HG03196 (cell line): ENCODE results near the gene TTYH2.
"Not testable (repeated sequence)": the region's sequence is repeated elsewhere in the genome, so short reads cannot be mapped to it uniquely, and the experiment has no call there.

ENCODE experiments used
- ATAC-seq: cut with Tn5 transposase; IDR thresholded peaks from one replicate; pipeline ENCODE4 v1.9.1; 2021; ENCODE audit not compliant: unreplicated experiment

TTYH2 gene

DNA sequence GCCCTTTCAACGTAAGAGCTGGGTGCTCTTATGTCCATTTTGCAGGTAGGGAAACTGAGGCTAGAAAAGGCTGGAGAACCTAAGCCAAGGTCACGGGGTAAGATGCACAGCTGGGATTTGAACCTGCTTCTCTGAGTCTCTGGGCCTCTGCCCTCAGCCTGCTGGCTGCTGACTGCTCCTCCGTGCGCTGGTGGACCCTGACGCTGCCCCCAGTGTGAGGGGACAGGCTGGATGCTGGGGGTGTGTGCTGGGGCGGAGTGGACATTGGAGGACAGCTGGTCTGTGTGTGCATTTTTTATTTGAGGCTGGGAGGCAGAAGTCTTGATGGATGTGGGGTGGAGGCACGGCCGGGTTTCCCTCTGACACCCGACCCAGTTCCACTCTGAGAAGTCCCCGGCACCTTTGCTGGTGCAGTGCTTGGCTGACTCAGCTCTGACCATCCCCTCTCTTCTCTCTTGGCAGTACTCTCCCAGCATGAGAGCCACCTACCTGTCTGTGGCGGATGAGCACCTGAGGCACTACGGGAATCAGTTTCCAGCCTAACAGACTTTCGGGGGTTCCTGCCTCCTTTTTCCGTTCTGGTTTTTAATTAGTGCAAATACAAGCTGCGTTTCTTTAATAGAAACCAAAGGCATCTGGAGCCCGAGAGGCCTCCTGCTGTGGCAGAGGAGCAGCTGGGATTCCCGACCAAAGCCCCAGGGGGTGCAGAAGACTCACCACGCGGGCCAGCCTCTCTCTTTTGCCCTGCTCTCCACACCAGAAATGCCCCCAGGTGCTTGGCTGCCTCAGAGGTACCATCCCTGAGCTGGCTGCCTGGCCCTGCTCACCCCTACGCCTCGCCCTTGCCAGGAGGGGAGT lies 46.5 kb downstream of the TTYH2 start:
- no peak for ATAC-seq

DNA sequence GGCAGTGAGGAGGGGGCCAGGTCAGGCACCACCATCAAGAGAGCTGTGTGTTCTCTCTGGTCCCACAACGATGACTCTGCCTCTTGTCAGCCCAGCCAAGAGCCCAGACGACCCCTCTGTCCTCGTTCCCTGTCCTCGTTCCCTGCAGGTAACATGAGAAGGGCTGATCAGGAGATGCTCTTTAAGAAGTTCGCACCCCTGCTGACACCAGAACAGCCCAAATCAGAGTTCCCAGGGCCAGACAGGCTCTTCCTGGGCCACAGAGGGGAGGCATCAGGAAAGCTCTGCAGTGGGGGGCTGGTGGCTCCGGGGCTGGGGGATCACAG lies 47.1 kb downstream of the TTYH2 start:
- ATAC-seq = no peak

DNA sequence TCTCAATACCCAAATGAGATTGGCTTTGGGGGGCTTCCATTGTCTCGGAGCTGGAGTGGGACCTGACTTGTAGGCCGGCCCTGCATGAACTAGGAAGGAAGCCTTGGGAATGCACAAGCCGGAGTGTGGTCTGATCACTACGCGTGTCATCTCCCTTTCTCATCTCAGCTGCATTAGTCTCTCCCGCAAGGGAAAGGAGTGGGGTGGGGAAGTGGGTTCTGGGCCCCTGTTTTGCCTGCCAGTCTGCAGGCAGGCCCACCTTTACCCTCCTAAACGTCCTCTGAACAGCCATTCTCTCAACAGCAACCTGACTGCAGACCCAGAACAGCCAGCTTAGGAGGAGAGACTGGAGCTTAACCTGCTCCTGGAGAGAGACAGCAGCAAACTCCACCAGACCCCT lies 49.2 kb downstream of the TTYH2 start:
- no peak for ATAC-seq

DNA sequence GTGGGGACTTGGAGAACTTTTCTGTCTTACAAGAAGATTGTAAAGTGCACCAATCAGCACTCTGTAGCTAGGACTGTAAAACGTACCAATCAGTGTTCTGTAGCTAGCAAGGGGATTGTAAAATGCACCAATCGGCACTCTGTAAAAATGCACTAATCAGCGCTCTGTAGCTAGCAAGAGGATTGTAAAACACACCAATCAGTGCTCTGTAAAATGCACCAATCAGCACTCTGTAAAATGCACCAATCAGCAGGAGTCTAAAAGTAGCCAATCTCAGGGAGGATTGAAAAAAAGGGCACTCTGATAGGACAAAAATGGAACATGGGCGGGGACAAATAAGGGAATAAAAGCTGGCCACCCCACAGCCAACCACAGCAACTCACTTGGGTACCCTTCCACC lies 53.7 kb downstream of the TTYH2 start:
- ATAC-seq = not testable (repeated sequence)

DNA sequence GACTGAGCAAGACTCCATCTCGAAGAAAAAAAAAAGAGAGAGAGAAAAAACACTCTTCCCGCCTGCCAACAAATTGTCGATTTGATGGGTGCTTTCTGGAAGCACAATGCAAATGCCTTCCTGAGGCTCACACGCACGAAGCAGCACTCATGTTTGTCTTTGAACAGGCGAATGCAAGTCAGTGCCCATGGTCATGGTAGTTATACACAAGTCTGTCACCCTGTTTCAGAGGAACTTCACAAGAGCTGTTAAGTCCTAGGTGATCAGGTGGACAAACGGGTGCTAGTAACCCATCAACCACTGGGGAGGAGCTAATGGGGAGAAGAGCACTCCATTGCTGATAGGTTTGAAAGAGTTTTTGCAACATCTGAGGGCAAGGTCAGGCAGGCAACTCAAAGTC lies 54.2 kb downstream of the TTYH2 start:
- no peak for ATAC-seq

DNA sequence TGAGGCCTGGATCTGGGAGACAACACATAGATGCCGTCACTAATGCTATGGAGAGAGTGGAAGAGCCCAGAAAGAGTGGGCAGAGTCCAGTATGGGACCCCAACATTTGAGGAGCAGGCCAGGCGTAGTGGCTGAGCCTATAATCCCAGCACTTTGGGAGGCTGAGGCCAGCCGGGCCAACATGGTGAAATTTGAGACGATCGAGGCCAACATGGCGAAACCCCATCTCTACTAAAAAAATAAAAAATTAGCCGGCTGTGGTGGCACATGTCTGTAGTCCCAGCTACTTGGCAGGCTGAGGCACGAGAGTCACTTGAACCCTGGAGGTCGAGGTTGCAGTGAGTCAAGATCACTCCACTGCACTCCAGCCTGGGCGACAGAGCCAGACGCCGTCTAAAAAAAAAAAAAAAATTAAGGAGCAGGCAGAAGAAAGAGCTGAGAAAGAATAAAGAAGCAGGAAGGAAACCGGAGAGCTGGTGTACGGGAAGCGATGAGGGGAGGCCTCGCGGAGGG lies 54.7 kb downstream of the TTYH2 start:
- ATAC-seq = no peak

DNA sequence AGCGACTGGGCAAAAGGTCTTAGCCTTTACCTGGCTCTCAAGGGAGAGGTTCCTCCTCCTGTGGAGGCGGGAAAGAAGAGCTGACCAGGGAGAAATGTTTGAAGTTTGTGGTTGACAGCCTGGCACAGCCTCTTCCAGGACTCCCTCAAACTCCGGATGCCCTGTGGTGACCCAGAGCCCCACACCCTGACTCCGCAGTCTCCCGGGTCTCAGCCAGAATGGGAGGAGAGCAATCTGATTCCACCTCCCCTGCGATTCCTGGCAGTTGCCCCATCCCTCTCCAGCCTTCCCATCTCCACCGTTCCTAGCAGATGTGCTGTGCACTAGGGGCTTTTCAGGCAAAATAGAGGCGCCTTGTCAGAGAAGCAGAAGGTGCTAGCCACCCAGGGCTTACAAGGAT lies 55.2 kb downstream of the TTYH2 start:
- ATAC-seq = no peak

DNA sequence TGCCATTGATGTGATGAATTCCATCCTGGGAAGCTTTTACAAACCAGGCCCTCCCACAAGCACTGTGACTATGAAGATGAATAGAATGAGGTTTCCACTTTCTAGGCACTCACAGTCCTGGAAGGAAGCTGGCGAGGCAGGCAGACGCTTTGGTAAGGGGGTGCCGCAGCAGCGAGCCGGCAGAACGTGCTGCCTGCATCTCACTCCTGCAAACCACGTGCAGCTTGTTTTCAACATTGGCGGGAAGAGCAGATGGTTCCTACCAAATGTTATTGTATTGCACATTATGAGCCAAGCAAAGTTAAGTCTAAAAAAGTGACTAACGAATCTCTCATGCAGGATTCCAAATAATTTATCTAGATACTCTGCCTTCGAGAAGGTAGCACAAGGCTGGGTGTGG lies 57.0 kb downstream of the TTYH2 start:
- no peak for ATAC-seq

DNA sequence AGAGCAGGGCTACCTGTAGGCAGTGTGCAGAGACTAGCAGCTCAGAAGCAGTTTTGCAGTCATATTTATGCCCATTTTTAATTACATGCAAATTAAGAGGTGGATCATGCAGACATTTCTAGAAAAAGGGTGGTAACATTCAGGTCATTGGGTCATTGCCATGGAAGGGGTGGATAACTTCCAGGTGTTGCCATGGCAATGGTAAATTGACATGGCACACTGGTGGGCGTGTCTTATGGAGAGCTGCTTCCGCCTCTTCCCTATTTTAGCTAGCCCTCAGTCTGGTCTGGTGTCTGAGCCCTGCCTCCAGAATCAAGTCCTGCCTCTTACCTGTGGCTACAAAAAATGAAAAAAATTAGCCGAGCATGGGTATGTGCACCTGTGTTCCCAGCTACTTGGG lies 57.9 kb downstream of the TTYH2 start:
- no peak for ATAC-seq

DNA sequence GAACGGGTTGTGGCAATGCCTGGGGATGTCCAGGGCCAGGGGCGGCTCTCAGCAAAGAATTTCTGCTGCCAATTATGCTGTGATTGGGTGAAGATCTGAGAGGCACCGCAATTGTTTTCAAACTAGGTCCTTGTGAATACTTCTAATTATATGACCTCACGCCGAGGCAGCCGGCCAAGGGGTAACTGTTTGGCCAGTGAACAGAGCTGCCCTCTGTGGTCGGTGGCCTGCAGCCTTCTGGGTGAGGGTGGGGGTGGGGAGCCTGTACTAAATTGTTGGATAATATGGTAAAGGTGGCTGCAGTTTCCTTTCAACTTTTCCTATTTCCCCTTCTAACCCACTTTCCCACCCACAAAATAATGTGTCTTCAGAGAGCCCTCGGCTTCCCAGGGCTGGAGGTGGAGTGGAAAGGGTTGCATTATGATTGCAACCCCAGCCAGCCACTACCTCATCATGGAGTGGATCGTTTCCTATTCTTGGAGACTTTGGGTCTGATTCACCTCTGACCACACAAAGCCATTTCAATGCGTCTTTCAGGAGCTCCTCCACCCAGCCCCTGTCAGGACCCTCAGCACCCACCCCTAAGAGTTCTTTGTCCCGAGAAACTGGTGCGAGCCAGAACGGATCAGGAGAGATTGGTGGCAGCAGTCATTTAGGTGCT lies 58.7 kb downstream of the TTYH2 start:
- ATAC-seq = no peak

DNA sequence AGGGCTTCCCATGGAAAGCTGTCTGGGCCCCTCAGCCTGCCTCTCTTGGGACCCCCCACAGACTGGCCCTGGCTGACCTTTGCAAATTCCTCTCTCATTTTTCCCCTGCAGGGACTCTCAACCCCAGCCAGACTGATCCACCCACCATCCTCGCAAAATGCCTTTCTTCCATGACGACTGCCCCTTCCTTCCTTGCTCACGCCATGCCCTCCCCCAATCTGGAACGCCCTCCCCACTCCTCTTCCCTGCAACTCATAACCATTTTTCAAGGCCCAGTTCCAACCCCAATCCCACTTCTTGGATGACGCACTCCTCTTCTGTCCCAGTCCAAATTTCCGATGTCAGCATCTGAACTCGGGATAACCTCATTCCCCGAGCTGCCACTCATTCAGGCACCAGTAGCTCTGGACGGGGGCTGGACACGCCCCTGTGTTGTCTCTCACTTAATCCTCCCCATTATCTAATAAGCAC lies 59.4 kb downstream of the TTYH2 start:
- no peak for ATAC-seq

DNA sequence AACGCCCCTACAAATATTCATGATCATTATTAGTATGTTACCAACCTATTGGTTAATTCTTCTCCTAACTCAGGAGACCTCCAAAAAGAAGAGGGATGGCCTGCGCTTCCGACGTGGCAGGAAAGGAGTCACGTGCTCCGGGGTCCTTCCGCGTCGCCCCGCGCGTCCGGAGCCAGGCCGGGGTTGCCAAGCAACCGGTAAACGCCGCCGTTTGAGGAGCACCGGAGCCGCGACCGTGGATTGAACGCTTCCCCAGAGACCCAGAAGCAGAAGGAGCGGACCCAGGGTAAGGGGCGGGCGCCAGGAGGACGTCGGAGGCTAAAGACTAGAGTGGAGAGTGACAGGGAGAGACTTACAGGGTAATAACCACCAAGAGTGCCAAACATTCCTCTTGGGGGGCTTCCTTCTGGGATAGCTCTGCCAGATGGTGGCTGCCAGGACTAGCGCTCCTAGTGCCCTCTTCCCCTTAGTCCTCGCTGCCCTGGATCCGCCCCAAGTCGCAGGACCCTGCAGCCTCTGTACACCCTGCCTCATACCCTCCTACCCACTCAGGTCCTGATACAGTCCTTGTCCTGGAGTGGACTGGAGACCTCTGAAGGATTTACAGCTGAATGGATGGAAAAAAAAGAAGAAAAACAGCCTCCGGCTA lies 60.8 kb downstream of the TTYH2 start, which contains the start of gene DNAI2:
Gene DNAI2 (plus strand): TSS at position 175 of the 649 bp plus-strand sequence. CDS start 7,584 bp downstream, outside the sequence.
- ATAC-seq = no peak

DNA sequence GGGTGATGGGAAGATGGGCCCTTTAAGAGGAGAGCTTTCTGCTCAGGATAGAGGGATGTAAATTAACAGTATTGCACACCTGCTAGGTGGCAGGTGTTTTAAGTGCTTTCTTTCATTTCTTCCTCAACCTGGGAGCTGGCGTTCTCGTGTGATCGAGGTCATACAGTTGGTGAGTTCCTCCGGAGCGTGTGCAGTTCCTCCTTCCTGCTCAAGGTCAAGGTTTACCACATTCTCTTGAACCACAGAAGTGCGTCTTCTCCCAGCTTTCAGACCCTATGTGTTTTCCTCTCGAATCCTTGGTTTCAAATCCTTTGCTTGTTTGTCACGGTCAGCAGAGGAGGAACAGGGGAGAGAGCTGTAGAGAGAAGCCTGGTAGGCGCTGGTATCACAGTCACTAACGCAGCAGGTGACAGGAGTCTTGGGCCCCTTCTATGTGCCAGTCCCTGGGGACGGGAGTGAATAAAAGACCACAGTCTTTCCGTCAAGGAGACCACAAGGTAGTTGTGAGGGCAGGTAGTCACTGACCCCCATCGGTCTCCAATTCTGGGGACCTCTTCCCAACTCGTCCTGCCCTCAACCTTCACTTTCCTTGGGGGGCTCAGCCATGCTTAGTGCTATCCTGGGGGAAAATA lies 61.5 kb downstream of the TTYH2 start:
- no peak for ATAC-seq

DNA sequence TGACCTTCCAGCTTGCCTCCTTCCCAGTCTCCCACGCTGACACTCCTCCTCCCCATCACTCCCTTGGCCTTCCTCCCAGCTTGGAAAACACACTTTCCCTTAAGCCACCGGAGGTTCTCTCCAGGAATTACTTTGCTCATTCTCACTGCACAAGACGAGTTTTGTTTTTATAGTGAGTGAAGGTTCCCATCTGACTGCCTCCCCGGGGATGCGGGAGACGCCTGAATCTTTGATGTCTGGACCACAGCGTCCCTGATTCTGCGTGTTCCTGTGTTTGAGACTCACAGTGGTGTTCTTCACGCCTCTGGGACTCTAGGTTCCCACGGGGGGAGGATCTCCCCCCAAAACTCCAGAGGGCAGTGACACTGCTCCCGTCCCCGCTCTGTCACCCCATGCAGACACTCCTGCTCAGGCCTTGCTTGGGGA lies 62.7 kb downstream of the TTYH2 start:
- no peak for ATAC-seq

DNA sequence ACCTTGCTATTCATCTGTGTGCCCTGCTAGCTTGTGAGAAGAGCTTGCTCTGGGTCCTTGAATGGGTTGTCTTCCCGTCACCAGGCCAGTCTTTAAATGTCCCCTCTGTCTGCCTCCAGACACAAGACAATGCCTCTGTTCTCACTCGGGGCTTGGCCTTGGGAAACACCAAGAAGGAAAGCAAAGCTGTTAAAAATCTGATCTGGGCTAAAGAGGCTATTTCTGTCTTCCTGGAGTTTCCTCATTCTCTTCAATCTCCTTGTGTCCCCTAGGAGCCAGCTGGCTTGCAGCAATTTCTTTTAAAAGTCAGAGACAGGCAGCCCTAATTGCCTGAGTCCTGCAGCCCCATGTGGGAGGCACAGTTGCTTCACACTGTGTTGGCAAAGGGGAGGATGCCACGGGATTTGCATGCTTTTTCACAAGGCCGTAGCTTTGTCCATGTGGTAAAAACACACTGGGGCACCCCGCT lies 63.2 kb downstream of the TTYH2 start:
- ATAC-seq = no peak

DNA sequence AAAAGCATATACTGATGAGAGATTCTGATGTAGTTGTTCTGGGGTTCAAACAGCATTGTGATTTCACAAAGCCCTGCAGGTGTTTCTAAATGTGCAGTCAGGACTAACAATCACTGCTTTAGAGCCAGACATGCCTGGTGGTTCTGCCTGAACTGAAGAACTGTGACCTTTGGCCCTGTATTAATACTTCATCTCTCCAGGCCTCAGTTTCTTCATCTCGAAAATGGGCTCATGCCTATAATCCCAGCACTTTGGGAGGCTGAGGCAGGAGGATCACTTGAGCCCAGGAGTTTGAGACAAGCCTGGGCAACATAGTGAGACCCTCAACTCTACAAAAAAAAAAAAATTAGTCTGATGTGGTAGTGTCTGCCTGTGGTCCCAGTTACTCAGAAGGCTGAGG lies 64.6 kb downstream of the TTYH2 start:
- no peak for ATAC-seq

DNA sequence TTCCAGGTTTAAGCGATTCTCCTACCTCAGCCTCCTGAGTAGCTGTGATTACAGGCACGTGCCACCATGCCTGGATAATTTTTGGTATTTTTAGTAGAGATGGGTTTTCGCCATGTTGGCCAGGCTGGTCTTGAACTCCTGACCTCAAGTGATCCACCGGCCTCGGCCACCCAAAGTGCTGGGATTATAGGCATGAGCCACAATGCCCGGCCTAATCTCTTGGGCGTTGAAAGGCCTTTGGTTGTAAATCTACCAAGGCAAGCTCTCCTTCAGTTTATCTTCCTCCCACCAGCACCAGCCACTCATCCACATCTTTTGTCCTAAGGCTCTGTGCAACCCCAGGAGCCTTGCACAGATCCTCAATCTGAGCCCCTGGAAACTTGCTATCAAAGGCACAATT lies 66.2 kb downstream of the TTYH2 start:
- not testable (repeated sequence) for ATAC-seq

DNA sequence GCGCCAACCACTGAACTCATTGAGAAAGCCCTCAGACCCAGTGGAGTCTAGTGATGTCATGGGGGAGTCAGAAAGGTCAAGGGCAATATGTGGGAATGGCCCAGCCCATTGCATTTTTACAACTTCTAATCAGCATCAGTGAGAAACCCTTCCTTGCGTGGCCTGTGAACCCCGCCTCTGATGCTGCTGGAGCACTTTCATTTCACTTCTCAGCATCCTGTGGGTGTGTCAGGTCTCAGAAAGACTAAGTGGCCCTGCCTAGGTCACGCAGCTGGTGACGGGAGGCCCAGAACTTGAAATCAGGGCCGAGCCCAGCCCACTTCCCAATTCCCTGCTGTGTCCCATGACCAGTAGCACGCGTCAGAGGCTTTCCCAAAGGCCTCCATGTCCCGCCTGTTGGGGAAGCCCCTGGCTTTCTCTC lies 66.7 kb downstream of the TTYH2 start:
- peak; percentile 63 for ATAC-seq

DNA sequence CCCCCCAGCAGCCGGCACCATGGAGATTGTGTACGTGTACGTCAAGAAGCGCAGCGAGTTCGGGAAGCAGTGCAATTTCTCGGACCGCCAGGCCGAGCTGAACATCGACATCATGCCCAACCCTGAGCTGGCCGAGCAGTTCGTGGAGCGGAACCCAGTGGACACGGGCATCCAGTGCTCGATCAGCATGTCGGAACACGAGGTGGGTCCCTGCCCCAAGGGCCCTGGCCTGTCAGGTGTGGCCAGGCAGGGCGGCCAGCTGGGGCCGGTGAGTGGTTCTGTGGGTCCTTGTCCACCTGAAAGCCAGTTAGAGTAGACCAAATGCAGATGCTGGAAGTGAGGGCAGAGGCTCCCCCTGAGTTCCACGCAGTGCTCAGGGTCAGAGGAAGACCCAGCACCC lies 68.4 kb downstream of the TTYH2 start:
- no peak for ATAC-seq

DNA sequence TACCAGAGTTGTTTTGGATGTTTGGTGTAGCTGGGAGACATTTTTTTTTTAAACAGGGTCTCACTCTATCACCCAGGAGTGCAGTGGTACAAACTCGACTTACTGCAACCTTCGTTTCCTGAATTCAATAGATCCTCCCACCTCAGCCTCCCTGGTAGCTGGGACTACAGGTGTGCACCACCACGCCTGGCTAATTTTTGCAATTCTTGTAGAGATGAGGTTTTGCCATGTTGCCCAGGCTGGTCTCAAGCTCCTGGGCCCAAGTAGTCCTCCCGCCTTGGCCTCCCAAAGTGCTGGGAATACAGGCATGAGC lies 68.9 kb downstream of the TTYH2 start:
- ATAC-seq = not testable (repeated sequence)
